Liver (tissue), 3 donors: ENCODE results near the gene ARHGAP21.

ENCODE experiments used
- ATF3 ChIP-seq: IDR thresholded peaks from 2 replicates; pipeline ENCODE4 v1.6.1; 2016; ENCODE audit warnings: antibody characterized with exemption
- CTCF ChIP-seq: fragments of 150-350 bp; IDR thresholded peaks from 2 replicates; pipeline ENCODE4 v1.5.1; 2017; ENCODE audit warnings: improper control_type of control experiment, low read depth, low read length; ENCODE audit not compliant: missing input control
- EGR1 ChIP-seq, 2 donors: IDR thresholded peaks; 2 replicates each; pipeline ENCODE4 v1.6.1; 2016 to 2018; ENCODE audit warnings: antibody characterized with exemption in 2 of 2, low read depth in 2 of 2
- GABPA ChIP-seq, 2 donors: IDR thresholded peaks in 1 of 2; conservative IDR thresholded peaks in 1 of 2; 2 replicates each; pipeline ENCODE4 v1.6.1; 2016; ENCODE audit warnings: antibody characterized with exemption in 2 of 2, mild to moderate bottlenecking in 1 of 2, moderate library complexity in 1 of 2
- JUND ChIP-seq, 2 donors: IDR thresholded peaks; 2 replicates each; pipeline ENCODE4 v1.6.1; 2016; ENCODE audit warnings: antibody characterized with exemption in 2 of 2
- MAX ChIP-seq: IDR thresholded peaks from 2 replicates; pipeline ENCODE4 v1.6.1; 2016; ENCODE audit warnings: antibody characterized with exemption
- RAD21 ChIP-seq, 2 donors: IDR thresholded peaks; 2 replicates each; pipeline ENCODE4 v1.6.1; 2016; ENCODE audit warnings: antibody characterized with exemption in 2 of 2, mild to moderate bottlenecking in 2 of 2
- REST ChIP-seq: IDR thresholded peaks from 2 replicates; pipeline ENCODE4 v1.6.1; 2016; ENCODE audit warnings: antibody characterized with exemption, mild to moderate bottlenecking
- RXRA ChIP-seq, 2 donors: IDR thresholded peaks; 2 replicates each; pipeline ENCODE4 v1.6.1; 2017 to 2018; ENCODE audit warnings: antibody characterized with exemption in 2 of 2, mild to moderate bottlenecking in 1 of 2
- SP1 ChIP-seq: IDR thresholded peaks from 2 replicates; pipeline ENCODE4 v1.6.1; 2018; ENCODE audit warnings: antibody characterized with exemption, mild to moderate bottlenecking
- TAF1 ChIP-seq: conservative IDR thresholded peaks from 2 replicates; pipeline ENCODE4 v1.6.1; 2016; ENCODE audit warnings: antibody characterized with exemption, mild to moderate bottlenecking
- YY1 ChIP-seq: IDR thresholded peaks from 2 replicates; pipeline ENCODE4 v1.6.1; 2016; ENCODE audit warnings: antibody characterized with exemption, mild to moderate bottlenecking
- donor health status: healthy.
- donor health status: healthy.

- TF ChIP-seq EGR1 (IDR thresholded peaks at IDR 0.05; ENCODE audit: low read depth in 2 of 2) = no peak
- no peak for TF ChIP-seq CTCF
- no peak for TF ChIP-seq YY1
- no peak for TF ChIP-seq JUND (IDR thresholded peaks at IDR 0.05)
- TF ChIP-seq GABPA (IDR thresholded peaks at IDR 0.05 in 1 of 2, conservative IDR thresholded peaks at IDR 0.05 in 1 of 2) = no peak
- no peak for TF ChIP-seq TAF1
- TF ChIP-seq REST = no peak
- TF ChIP-seq MAX = no peak
- no peak for TF ChIP-seq SP1
- no peak for TF ChIP-seq ATF3
- TF ChIP-seq RAD21 (IDR thresholded peaks at IDR 0.05) = no peak
- no peak for TF ChIP-seq RXRA (IDR thresholded peaks at IDR 0.05)
Observed at GRCh38 chr10:24674892-24675632, 48.6 kb downstream of the ARHGAP21 start.
